DMS 273 treated with DMSO at 0.1 percent for 48 hours (cell line): Measurements from ENCODE around the gene OSER1.

Experiments
- DNase-seq: peaks from one replicate; lab custom pipeline; 2025; lab: John Stamatoyannopoulos, UW

OSER1 gene

GRCh38 chr20:44174996-44175765, 35.4 kb downstream of the OSER1 start:
- DNase-seq = no peak

DNA sequence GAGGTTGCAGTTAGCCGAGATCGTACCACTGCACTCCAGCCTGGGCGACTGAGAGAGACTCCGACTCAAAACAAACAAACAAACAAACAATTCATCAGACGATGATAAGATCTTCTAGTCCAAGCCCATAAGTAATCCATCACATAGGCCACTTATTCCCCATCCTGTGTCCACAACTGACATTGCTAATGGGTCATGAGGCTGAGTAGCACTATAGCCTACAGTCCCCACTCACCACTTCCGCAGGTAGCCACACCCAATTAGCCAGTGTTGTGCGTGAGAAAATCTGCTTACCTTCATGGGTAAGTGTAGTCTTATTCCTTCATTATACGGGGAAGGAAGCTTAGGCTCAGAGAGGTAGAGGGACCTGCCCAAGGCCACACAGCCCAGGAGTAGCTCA, 36.7 kb downstream of the OSER1 start:
- no peak for DNase-seq

- DNase-seq = no peak
These were observed 37.5 kb downstream of the OSER1 start for GRCh38 chr20:44173116-44173515.

DNA sequence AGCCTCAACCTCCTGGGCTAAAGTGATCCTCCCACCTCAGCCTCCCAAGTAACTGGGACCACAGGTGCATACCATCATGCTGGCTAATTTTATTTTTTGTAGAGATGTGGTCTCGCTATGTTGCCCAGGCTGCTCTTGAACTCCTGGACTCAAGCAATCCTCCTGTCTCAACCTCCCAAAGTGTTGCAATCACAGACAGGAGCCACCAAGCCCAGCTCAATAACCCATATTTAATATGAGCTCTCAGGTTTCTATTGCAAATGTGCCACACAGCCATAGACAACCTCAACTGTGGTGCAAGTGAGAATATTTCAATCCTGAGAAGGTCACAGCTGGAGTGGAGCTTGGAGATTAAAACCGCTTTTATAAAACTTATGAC, 38.0 kb downstream of the OSER1 start:
- no peak for DNase-seq

DNA sequence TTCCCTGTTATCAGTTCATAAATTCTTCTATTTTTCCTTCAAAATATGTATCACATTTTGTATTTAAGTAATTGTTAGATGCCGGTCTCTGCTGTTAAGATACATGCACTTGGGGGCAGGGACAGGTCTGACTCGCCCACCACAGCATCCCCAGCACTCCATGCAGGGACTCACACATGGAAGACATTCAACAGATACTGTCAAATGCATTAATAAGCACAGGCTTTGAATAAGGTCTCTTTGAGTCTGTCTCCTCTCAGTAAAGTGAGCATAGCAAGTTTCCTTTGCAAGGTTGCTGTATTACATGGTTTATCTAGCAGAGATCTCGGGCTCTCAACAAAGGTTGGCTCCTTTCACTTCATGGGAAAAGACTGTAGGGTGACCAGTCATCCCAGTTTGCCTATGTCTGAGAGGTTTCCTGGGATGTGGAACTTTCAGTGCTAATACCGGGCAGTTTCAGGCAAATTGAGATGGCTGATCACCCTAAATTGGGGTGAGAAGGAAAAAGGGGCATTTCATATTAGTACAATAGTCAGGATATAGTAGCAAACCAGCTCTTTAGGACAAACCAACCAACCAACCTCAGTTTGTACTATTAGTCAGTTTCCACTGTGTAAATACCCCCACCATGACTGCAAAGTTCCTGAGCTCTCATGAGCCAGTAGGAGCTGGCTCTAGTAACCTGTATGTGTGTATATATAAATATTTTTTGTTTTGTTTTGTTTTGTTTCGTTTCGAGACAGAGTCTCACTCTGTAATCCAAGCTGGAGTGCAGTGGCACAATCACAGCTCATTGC, 38.6 kb downstream of the OSER1 start:
- no peak for DNase-seq

GRCh38 chr20:44170816-44171410, 39.7 kb downstream of the OSER1 start:
- DNase-seq = no peak

GRCh38 chr20:44167736-44168135, 42.8 kb downstream of the OSER1 start:
- no peak for DNase-seq

GRCh38 chr20:44166477-44166876, 44.1 kb downstream of the OSER1 start:
- no peak for DNase-seq

GRCh38 chr20:44166008-44166407, 44.6 kb downstream of the OSER1 start:
- no peak for DNase-seq

DNA sequence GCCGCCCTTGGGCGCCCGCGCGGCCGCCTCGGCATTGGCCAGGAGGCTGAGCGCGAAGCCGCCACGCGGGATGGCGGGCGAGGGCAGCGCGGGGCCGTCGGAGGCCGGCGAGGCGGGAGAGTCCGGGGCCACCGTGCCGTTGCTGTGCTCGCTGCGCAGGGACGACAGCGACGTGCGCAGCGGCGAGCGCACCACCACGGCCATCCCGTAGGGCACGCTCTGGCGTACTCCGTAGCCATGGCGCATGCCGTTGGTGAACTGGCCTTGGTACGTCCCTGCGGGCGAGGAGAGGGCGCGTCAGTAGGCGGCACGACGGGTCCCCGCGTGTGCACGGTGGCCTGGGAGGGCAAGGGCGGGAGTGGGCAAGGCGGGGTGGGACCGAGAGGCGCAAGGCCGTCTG, 50.4 kb downstream of the OSER1 start:
- no peak for DNase-seq

- no peak for DNase-seq
These were observed 50.9 kb downstream of the OSER1 start for GRCh38 chr20:44159711-44160110.

DNA sequence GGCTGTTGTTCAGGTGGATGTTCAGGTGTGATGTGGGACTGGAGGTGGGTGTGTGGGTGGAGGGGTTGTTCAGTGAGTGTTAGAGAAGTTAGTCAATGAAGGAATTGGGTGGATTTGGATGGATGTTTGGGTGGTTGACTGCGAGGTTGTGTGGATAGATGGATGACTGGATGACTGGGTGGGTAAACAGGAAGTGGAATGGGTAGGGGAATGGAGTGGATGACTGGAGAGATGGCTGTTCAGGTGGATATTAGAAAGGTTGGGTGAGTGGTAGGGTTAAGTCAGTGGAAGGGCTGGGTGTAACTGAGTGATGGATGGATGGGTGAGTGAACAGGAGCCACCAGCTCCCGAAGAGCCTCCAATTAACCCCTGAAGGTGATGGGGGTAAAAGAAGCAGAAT, 51.4 kb downstream of the OSER1 start:
- no peak for DNase-seq

DNA sequence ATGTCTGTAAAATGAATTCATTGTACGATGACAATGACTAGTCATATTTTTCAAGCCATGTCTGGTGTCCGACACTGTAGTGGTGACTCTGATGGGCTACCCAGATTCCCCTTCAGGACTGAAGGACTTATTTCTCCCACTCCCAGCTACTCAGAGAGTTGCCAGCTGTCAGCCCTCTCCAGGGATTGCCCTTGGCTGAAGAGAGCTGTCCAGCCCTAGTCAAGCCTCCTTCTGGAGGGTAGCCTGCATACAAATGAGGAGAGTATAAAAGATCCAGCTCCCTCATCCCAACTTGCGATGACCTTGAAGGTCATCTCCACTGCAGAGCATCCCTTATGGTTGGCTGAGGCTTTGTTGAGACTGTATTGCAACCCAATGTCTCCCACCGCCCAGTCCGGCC, 53.5 kb downstream of the OSER1 start:
- no peak for DNase-seq

- DNase-seq = no peak
These were observed 56.0 kb downstream of the OSER1 start for GRCh38 chr20:44154521-44155001.

DNA sequence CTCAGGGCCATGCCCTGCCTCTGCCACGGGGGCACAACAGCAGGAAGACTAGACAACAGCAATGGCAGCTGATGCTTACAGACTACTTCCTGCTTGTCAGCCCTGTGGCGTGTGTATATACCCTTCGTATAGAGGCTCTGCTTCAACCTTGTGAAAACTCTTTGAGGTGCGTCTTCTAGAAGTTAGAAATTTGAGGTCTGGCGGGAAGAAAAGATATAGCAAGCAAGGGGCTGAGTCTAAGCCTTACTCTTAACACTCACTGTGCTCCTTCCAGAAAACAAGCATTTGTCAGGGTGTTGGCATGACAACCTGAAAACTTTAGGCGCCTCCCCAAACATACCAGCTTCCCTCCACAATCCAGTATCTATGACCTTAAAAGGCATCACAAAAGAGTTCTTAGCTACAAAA, 56.9 kb downstream of the OSER1 start:
- no peak for DNase-seq

DNA sequence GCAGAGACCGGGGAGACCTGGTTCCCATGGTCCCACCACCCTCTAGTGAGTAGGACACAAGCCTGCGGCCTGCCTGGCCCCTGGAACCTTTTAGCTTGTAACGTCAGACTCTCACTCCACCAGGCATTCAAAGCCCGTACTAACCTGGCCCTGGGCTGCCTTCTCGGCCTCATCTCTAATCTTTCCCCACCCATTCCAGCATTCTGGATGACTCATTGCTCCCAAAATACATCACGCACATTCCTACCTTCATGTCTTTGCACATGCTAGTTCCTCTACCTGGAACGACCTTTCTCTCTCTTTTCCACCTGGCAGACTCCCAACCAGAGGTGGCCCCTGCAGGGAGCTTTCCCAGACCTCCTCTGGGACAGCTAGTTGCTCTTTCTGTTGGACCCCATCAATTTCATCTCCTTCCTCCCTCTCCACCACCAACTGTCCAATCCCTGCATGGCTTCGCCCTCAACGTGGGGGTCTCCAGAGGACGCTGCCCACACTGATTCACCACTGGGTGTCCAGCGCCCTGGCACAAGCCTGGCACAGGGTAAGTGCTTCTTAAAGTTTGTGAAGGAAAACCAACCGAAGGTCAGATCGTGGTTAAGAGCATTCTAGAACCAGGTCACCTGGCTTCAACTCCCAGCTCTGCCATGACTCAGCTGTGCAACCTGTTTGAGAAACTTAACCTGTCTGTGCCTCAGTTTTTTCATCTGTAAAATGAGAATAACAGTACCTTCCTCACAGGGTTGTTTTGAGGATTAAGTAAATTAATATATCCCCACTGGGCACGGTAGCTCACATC, 58.8 kb downstream of the OSER1 start:
- DNase-seq = no peak

- no peak for DNase-seq
These were observed 64.3 kb downstream of the OSER1 start for GRCh38 chr20:44146272-44146671.
